ENCODE measurements around the gene C10orf143.

The C10orf143 gene

DNA sequence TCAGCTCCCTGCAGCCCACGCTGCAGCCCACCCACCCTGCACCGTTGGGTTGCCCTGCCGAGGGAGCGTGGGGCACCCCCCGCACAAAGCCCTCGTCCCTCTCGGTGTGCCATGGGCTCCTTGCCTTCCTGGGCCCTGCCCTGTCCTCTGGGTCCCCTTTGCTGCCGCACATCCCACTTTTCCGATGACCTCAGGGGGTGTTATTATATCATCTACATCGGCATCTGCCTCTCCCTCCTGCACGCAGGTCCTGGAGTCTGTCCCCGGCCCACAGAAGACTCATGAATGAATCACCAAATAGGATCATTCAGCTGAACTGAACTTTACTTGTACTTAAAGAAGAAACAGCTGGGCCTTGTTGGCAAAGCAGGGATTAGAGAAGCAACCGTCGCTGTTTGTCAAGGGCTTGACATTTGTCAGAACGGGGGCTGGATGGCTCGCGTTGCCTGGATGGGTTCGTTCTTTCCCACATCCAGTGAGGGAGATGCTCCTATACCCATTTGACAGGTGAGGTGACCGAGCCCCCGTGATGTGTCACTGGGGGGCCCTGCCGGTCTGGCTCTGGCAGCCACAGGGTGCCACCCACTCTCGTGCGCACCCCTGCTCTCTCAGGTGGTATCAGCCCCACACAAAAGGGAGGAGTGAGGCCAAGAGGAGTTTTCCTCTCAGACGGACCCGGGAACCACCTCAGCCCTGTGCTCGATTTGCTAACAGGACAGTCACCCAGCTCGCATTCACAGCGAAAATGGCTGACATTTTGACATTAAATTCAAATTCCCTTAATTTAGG lies 87.9 kb downstream of the C10orf143 start:
- no peak overlapping the region for H3K9ac ChIP-seq (ENCODE audit: low read length)
- H3K4me3 ChIP-seq (ENCODE audit: low read depth, low read length) = no peak overlapping the region
- no peak overlapping the region for H3K27ac ChIP-seq (ENCODE audit: low read depth, low read length)

DNA sequence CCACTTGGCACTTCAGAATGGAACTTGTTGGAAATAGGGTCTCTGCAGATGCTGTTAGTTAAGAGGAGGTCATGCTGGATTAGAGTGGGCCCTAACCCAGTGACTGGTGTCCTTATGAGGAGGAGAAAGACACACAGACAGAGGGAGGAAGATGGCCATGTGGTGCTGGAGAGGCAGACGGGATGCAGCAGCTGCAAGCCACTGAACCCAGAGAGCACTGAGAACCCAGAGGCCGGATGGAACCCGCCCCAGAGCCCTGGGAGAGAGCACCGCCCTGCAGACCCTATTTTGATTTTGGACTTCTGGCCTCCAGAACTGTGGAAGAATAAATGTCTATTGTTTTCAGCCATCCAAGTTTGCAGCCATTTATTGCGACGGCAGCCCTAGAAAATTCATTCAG lies 88.5 kb downstream of the C10orf143 start:
- Histone ChIP-seq H3K27me3 (ENCODE audit: control insufficient read depth, insufficient read depth, low read length) (no peaks in the 10 kb centered on the region), H3K36me3 (ENCODE audit: control insufficient read depth, insufficient read depth, low read length) (no peaks in the 10 kb centered on the region), H3K4me1 (ENCODE audit: control insufficient read depth, insufficient read depth, low read length) (peaks cover 3% of the 10 kb centered on the region; the same call in 1 of the 2 replicates), H3K9ac (ENCODE audit: low read length) (no peak overlapping the region), H3K9me3 (ENCODE audit: control insufficient read depth, insufficient read depth, low read depth, low read length) (no peaks in the 10 kb centered on the region), H3K4me3 (ENCODE audit: low read depth, low read length) (no peak overlapping the region), H3K27ac (ENCODE audit: low read depth, low read length) (no peak overlapping the region)

More for the DNA sequence above, 87.9 kb downstream of the C10orf143 start:
- no peaks in the 10 kb centered on the region for H3K9me3 ChIP-seq (ENCODE audit: control insufficient read depth, insufficient read depth, low read depth, low read length)
- H3K27me3 ChIP-seq (ENCODE audit: control insufficient read depth, insufficient read depth, low read length) = no peaks in the 10 kb centered on the region
- no peaks in the 10 kb centered on the region for H3K36me3 ChIP-seq (ENCODE audit: control insufficient read depth, insufficient read depth, low read length)
- peaks cover 3% of the 10 kb centered on the region; the same call in 1 of the 2 replicates for H3K4me1 ChIP-seq (ENCODE audit: control insufficient read depth, insufficient read depth, low read length)

DNA sequence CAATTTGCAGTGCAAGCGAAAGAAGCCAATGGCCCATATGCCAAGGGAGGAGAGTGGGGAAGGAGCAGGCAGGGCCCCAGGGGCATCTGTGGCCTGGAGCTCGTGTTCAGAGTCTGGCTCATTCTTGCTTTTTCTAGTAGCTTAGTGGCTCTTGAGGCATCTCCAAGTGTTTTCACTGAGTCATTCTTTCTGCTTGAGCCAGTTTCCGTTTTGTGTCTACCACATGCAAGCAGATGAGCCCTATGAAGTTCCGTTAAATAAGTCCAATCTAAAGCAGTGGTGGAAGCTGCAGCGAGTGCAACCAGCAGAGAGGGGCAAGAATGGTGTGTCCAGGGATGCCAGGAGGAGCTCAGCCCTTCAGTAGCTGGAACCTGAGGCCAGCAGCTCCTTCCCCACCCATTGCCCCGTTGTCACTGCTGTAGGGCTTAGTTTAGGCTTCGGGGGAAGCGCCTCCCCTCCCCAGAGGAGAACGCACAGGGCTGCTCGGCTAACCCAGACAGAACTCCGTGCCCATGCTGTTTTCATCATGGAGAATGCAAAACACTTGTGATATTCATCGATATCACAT lies 89.2 kb downstream of the C10orf143 start:
- no peaks in the 10 kb centered on the region for H3K27me3 ChIP-seq (ENCODE audit: control insufficient read depth, insufficient read depth, low read length)
- no peak overlapping the region for H3K27ac ChIP-seq (ENCODE audit: low read depth, low read length)
- H3K9ac ChIP-seq (ENCODE audit: low read length) = no peak overlapping the region
- H3K36me3 ChIP-seq (ENCODE audit: control insufficient read depth, insufficient read depth, low read length) = no peaks in the 10 kb centered on the region
- peaks cover 3% of the 10 kb centered on the region; the same call in 1 of the 2 replicates for H3K4me1 ChIP-seq (ENCODE audit: control insufficient read depth, insufficient read depth, low read length)
- no peak overlapping the region for H3K4me3 ChIP-seq (ENCODE audit: low read depth, low read length)
- H3K9me3 ChIP-seq (ENCODE audit: control insufficient read depth, insufficient read depth, low read depth, low read length) = no peaks in the 10 kb centered on the region

DNA sequence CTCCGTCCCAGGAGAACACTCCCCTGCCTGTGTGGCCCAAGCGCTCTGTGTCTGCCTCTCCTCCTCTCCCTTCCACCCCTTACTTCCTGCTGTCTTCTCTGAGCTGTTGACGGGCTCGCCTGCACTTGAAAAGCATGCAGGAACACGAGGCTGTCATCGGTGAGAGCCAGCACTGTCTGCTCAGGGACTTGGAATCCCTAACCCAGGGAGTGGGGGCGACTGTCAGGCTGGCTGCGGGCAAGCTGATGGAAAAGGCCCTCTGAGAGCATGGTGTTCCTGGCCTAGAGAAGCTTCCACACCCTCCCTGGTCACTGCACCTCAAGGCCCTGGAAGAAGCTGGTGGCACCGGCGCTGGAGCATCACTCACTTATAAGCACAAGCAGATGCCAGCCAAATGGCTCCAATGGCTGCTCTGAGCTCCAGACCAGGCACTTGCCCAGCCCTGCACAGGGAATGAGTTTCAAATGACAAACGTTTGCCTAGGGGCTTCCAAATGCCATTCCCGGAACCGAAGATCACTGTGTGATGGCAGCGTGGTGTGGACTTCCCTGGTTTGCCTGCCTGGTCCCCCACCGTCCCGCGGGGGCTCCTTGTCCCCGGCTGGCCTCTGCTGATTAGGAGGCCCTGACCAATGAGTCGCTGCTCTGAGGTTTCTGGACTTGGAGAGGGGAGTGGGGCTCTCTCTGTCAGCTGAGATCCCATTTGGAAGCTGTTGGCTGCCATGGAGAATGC lies 89.8 kb downstream of the C10orf143 start:
- no peaks in the 10 kb centered on the region for H3K9me3 ChIP-seq (ENCODE audit: control insufficient read depth, insufficient read depth, low read depth, low read length)
- no peak overlapping the region for H3K9ac ChIP-seq (ENCODE audit: low read length)
- H3K36me3 ChIP-seq (ENCODE audit: control insufficient read depth, insufficient read depth, low read length) = no peaks in the 10 kb centered on the region
- H3K27ac ChIP-seq (ENCODE audit: low read depth, low read length) = no peak overlapping the region
- no peaks in the 10 kb centered on the region for H3K27me3 ChIP-seq (ENCODE audit: control insufficient read depth, insufficient read depth, low read length)
- no peak overlapping the region for H3K4me3 ChIP-seq (ENCODE audit: low read depth, low read length)
- peaks cover 3% of the 10 kb centered on the region; the same call in 1 of the 2 replicates for H3K4me1 ChIP-seq (ENCODE audit: control insufficient read depth, insufficient read depth, low read length)

DNA sequence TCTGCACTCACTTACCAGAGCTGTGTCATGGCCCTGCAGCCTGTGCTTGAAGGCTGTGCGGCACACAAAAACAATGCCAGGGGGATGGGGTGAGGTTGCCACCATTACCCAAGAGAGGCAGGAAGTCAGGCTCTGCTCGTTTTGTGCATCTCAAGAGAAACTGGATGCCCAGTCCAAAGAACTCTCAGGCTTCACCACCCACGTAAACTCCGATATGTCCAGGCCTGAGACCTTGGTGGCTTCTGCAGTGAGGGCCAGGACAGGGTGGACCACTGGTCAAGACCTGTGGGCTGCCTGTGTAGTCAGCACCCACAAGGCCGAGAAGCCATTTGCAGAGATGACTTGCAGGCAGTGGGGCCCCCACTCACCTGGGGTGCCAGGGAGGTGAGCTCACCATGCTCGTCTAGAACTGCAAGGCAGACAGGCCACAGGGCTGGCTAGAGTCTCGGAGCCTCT lies 91.9 kb downstream of the C10orf143 start:
- H3K36me3 ChIP-seq (ENCODE audit: control insufficient read depth, insufficient read depth, low read length) = no peaks in the 10 kb centered on the region
- H3K9me3 ChIP-seq (ENCODE audit: control insufficient read depth, insufficient read depth, low read depth, low read length) = no peaks in the 10 kb centered on the region
- no peak overlapping the region for H3K9ac ChIP-seq (ENCODE audit: low read length)
- peaks cover 3% of the 10 kb centered on the region; the same call in 1 of the 2 replicates for H3K4me1 ChIP-seq (ENCODE audit: control insufficient read depth, insufficient read depth, low read length)
- H3K4me3 ChIP-seq (ENCODE audit: low read depth, low read length) = no peak overlapping the region
- no peak overlapping the region for H3K27ac ChIP-seq (ENCODE audit: low read depth, low read length)
- H3K27me3 ChIP-seq (ENCODE audit: control insufficient read depth, insufficient read depth, low read length) = no peaks in the 10 kb centered on the region

DNA sequence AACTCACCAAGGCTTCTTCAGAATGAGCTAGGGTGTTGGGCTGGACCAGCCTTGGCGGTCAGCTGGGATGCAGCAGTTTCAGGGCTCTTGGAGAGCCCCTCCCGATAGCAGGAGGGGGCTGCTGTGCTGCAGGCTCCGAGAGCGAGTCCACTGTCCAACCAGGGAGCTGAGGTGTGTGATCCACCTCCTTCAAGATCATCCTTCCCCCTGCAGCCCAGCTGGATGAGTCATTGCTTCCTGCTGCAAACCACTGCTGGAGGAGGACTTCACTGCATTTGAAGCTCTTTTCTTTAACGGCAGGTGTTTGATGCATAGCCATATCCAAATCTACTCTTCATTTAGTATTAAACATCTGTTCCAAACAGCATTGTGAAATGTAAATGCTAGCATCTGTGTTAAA lies 92.4 kb downstream of the C10orf143 start:
- Histone ChIP-seq H3K9me3 (ENCODE audit: control insufficient read depth, insufficient read depth, low read depth, low read length) (no peaks in the 10 kb centered on the region), H3K27ac (ENCODE audit: low read depth, low read length) (no peak overlapping the region), H3K4me1 (ENCODE audit: control insufficient read depth, insufficient read depth, low read length) (peaks cover 3% of the 10 kb centered on the region; the same call in 1 of the 2 replicates), H3K27me3 (ENCODE audit: control insufficient read depth, insufficient read depth, low read length) (no peaks in the 10 kb centered on the region), H3K4me3 (ENCODE audit: low read depth, low read length) (no peak overlapping the region), H3K9ac (ENCODE audit: low read length) (no peak overlapping the region), H3K36me3 (ENCODE audit: control insufficient read depth, insufficient read depth, low read length) (no peaks in the 10 kb centered on the region)

DNA sequence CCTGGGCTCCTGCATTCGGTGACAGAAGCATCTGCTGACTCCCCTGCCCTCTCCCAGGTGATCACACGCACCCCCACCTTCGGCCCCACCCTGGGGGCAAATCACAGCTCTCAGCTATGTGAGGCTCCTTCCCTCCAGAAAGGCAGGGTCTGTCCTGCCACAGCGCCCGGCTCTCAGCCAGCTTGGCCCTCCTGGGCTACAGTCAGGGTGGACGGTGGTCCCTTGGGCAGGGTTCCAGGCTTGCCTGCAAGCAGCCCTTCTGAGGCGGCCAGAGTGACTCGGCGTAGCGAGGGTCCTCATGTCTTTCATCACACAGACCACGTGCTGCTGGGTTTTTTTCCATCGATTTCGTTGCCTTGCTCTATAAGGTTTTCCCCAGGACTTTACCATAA lies 93.0 kb downstream of the C10orf143 start:
- H3K9ac ChIP-seq (ENCODE audit: low read length) = no peak overlapping the region
- no peak overlapping the region for H3K27ac ChIP-seq (ENCODE audit: low read depth, low read length)
- H3K9me3 ChIP-seq (ENCODE audit: control insufficient read depth, insufficient read depth, low read depth, low read length) = no peaks in the 10 kb centered on the region
- H3K27me3 ChIP-seq (ENCODE audit: control insufficient read depth, insufficient read depth, low read length) = no peaks in the 10 kb centered on the region
- no peaks in the 10 kb centered on the region for H3K36me3 ChIP-seq (ENCODE audit: control insufficient read depth, insufficient read depth, low read length)
- H3K4me3 ChIP-seq (ENCODE audit: low read depth, low read length) = no peak overlapping the region
- peaks cover 3% of the 10 kb centered on the region; the same call in 1 of the 2 replicates for H3K4me1 ChIP-seq (ENCODE audit: control insufficient read depth, insufficient read depth, low read length)

DNA sequence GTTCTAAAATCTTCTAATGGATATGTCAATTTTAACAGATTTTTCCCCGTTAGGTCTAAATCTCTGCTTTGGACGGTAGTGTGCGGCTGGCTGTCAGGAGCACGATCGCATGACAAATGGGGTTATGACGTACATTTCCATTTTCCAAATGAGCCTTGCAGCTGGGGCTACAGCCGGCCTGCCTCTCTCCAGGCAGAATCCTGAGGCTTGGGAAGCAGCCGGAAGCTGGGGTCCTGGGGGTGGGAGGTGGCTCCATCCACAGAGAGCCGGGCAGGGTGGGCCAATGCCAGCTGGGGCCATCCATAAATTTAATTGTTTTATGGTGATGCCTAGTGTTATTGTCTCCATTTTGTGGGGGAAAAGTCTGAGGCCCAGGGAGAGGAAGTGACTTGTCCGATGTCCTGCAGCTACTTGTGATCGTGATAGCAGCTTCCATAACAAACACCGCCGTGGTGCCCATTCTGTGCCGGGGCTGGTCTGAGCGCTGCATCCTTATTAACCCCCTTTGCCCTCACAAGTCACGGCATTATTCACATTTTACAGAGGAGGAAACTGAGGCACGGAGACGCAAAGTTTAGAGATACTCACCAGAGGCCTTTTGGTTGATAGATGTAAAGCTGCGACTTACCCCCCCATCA lies 93.5 kb downstream of the C10orf143 start:
- H3K9ac ChIP-seq (ENCODE audit: low read length) = no peak overlapping the region
- H3K27me3 ChIP-seq (ENCODE audit: control insufficient read depth, insufficient read depth, low read length) = no peaks in the 10 kb centered on the region
- no peaks in the 10 kb centered on the region for H3K36me3 ChIP-seq (ENCODE audit: control insufficient read depth, insufficient read depth, low read length)
- no peak overlapping the region for H3K4me3 ChIP-seq (ENCODE audit: low read depth, low read length)
- H3K9me3 ChIP-seq (ENCODE audit: control insufficient read depth, insufficient read depth, low read depth, low read length) = no peaks in the 10 kb centered on the region
- H3K27ac ChIP-seq (ENCODE audit: low read depth, low read length) = no peak overlapping the region
- H3K4me1 ChIP-seq (ENCODE audit: control insufficient read depth, insufficient read depth, low read length) = peaks cover 3% of the 10 kb centered on the region; the same call in 1 of the 2 replicates

DNA sequence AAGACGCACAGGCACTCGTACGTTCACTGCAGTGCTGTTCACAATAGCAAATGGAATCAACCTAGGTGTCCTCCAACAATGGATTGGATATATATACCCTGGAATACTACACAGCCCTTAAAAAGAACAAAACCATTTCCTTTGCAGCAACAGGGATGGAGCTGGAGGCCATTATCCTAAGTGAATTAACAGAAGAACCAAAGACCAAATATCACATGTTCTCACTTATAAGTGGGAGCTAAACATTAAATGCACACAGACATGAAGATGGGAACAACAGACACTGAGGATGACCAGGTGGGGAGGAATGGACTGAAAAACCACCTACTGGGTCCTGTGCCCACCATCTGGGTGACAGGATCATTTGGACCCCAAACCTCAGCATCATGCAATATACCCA lies 94.5 kb downstream of the C10orf143 start:
- Histone ChIP-seq H3K9me3 (ENCODE audit: control insufficient read depth, insufficient read depth, low read depth, low read length) (no peaks in the 10 kb centered on the region), H3K4me1 (ENCODE audit: control insufficient read depth, insufficient read depth, low read length) (peaks cover 3% of the 10 kb centered on the region; the same call in 1 of the 2 replicates), H3K4me3 (ENCODE audit: low read depth, low read length) (no peak overlapping the region), H3K27me3 (ENCODE audit: control insufficient read depth, insufficient read depth, low read length) (no peaks in the 10 kb centered on the region), H3K27ac (ENCODE audit: low read depth, low read length) (no peak overlapping the region), H3K36me3 (ENCODE audit: control insufficient read depth, insufficient read depth, low read length) (no peaks in the 10 kb centered on the region), H3K9ac (ENCODE audit: low read length) (no peak overlapping the region)

DNA sequence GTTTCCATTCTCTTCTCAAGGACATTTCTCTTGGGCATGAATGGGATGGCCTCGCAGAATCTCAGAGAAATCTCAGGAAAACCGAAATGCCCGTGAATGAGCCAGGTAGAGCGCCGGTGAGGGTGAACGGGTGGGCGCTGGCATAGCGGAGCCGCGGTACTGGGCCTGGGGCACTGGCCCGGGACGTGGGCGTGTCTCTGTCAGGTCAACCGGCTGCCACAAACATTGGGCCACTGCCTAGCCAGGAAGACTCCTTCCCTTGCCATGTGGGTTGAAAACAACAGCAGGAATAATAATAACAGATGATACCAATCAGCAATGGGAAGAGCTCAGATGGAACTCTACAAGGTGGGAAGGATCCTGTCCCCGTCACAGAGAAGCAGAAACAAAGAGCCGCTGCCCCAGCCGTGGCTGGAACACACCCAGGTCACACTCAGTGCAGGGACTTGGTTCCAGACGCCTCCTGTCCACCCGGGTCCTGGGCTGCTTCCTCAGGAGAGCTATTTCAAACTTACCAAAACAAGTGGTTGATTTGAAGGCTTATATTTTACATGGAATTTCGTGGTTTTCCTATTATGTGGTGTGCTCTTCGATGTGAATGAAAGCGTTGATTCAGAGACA lies 95.4 kb downstream of the C10orf143 start:
- Histone ChIP-seq H3K9ac (ENCODE audit: low read length) (no peak overlapping the region), H3K9me3 (ENCODE audit: control insufficient read depth, insufficient read depth, low read depth, low read length) (no peaks in the 10 kb centered on the region), H3K27ac (ENCODE audit: low read depth, low read length) (no peak overlapping the region), H3K36me3 (ENCODE audit: control insufficient read depth, insufficient read depth, low read length) (no peaks in the 10 kb centered on the region), H3K4me3 (ENCODE audit: low read depth, low read length) (no peak overlapping the region), H3K27me3 (ENCODE audit: control insufficient read depth, insufficient read depth, low read length) (no peaks in the 10 kb centered on the region), H3K4me1 (ENCODE audit: control insufficient read depth, insufficient read depth, low read length) (peaks cover 3% of the 10 kb centered on the region; the same call in 1 of the 2 replicates)
